ENCODE data around the gene RAD52. TPM values are rescaled to one million over a fixed set of nuclear protein-coding genes. Genes with fewer than 3 reads are reported as not detected.

RAD52 gene
- total RNA-seq, 1 donor from 2014 or later: 7.1 TPM

DNA sequence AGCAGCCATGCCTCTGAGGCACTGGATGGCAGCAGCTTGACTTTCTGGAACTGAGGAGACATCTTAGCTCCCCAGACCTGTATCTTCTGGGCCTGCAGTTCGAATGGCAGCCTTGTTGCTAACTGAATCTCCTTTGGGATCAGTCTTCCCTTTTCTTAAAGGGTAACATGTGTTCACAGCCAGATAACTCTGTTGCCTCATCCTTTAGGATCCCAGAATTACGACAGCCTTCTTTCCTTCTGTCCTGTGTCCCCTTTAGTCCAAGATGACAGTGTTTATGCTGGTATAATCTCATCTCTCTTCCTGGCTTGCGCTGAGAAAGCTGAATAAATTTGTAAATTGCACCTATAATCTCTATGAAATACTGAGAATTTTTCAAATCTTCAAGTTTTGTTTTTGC, 32.5 kb upstream of the RAD52 start:
- no peak overlapping the region for H3K4me3 ChIP-seq (ENCODE audit: low read depth, low read length)
- TF ChIP-seq, protein P1, sequence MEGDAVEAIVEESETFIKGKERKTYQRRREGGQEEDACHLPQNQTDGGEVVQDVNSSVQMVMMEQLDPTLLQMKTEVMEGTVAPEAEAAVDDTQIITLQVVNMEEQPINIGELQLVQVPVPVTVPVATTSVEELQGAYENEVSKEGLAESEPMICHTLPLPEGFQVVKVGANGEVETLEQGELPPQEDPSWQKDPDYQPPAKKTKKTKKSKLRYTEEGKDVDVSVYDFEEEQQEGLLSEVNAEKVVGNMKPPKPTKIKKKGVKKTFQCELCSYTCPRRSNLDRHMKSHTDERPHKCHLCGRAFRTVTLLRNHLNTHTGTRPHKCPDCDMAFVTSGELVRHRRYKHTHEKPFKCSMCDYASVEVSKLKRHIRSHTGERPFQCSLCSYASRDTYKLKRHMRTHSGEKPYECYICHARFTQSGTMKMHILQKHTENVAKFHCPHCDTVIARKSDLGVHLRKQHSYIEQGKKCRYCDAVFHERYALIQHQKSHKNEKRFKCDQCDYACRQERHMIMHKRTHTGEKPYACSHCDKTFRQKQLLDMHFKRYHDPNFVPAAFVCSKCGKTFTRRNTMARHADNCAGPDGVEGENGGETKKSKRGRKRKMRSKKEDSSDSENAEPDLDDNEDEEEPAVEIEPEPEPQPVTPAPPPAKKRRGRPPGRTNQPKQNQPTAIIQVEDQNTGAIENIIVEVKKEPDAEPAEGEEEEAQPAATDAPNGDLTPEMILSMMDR (IDR thresholded peaks at IDR 0.05; ENCODE audit: insufficient read depth, low read length, poor library complexity, severe bottlenecking): no peak
- H3K36me3 ChIP-seq (ENCODE audit: control insufficient read depth, insufficient read depth, low read length): no peaks in the 10 kb centered on the region
- no peak for DNase-seq (ENCODE audit: low read depth)
- no peaks in the 10 kb centered on the region for H3K27me3 ChIP-seq (ENCODE audit: control insufficient read depth, insufficient read depth, low read length)

DNA sequence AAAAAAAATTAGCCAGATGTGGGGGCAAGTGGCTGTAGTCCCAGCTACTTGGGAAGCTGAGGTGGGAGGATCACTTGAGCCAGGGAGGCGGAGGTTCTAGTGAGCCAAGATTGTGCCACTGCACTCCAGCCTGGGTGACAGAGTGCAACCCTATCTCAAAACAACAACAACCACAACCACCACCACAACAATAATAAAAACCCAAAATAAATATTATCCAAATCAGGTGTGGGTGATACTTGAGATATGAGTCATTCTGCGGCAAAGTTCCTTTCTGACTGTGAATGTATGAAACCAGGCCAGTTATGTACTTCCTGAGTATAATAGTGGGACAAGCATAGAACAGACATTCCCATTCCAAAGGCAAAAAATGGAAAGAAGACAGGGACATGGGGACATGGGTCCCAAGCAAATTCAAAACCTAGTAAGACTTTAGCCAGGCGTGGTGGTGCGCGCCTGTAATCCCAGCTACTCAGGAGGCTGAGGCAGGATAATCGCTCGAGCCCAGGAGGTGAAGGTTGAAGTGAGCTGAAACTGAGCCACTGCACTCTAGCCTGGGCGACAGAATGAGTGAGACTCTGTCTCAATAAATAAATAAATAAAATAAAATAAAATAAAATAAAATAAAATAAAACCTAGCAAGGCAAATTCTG, 31.8 kb upstream of the RAD52 start:
- Histone ChIP-seq H3K27me3 (ENCODE audit: control insufficient read depth, insufficient read depth, low read length) (no peaks in the 10 kb centered on the region), H3K36me3 (ENCODE audit: control insufficient read depth, insufficient read depth, low read length) (no peaks in the 10 kb centered on the region), H3K4me3 (ENCODE audit: low read depth, low read length) (no peak overlapping the region)
- DNase-seq (ENCODE audit: low read depth): no peak
- TF ChIP-seq, protein P1 (IDR thresholded peaks at IDR 0.05; ENCODE audit: insufficient read depth, low read length, poor library complexity, severe bottlenecking): no peak

DNA sequence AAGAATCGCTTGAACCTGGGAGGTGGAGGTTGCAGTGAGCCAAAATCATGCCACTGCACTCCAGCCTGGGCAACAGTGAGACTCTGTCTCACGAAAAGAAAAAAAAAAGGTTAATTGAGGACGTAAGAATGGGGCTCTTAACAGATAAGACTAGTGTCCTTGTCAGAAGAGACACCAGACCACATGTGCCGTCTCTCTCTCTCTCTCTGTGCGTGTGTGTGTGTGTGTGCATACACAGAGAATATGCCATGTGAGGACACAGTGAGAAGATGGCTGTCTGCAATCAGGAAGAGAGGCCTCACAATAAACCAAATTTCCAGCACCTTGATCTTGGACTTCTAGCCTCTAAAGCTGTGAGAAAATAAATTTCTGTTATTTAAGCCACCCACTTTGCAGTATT, 29.9 kb upstream of the RAD52 start:
- Histone ChIP-seq H3K4me3 (ENCODE audit: low read depth, low read length) (no peak overlapping the region), H3K27me3 (ENCODE audit: control insufficient read depth, insufficient read depth, low read length) (no peaks in the 10 kb centered on the region), H3K36me3 (ENCODE audit: control insufficient read depth, insufficient read depth, low read length) (no peaks in the 10 kb centered on the region)
- DNase-seq (ENCODE audit: low read depth): no peak
- TF ChIP-seq, protein P1 (IDR thresholded peaks at IDR 0.05; ENCODE audit: insufficient read depth, low read length, poor library complexity, severe bottlenecking): no peak

DNA sequence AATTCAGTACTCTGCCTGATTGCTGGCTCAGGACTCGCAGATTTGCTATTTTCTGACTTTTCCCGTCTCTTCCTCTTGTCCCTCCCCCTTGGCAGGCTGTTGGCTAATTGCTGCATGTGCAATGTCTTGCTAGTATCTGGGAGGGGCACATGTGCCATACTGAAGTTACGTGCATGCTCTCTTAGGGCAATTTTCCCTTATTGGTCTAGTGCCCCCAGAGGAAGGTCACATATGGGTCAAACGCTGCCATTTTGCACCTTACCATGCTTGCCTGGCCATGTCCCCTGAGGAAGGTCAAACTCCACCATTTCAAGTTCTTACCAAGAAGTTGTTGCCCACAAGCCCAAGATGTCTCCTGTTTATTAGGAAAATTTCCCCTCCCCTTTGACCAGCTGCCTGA, 27.7 kb upstream of the RAD52 start:
- H3K4me3 ChIP-seq (ENCODE audit: low read depth, low read length): no peak overlapping the region
- no peaks in the 10 kb centered on the region for H3K27me3 ChIP-seq (ENCODE audit: control insufficient read depth, insufficient read depth, low read length)
- TF ChIP-seq, protein P1 (IDR thresholded peaks at IDR 0.05; ENCODE audit: insufficient read depth, low read length, poor library complexity, severe bottlenecking): no peak
- H3K36me3 ChIP-seq (ENCODE audit: control insufficient read depth, insufficient read depth, low read length): no peaks in the 10 kb centered on the region
- DNase-seq (ENCODE audit: low read depth): no peak

DNA sequence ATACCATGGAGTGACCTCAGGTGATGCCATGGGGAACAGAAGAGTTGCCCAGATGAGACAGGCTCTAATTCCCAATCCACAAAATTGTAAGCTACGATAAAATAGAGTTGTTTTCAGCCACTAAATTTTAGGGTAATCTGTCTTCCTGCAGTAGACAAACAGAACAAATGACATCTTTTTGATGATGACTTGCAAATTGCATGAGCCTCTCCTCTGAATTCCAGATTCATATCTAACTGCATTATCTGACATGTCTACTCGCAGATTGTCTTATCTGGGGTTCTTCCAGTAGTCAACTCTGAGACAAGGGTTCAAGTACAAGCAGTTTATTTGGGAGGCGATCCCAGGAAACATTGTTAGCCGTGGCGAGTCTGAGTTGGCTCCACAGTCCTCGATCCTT, 27.1 kb upstream of the RAD52 start:
- DNase-seq (ENCODE audit: low read depth): no peak
- Histone ChIP-seq H3K27me3 (ENCODE audit: control insufficient read depth, insufficient read depth, low read length) (no peaks in the 10 kb centered on the region), H3K4me3 (ENCODE audit: low read depth, low read length) (no peak overlapping the region), H3K36me3 (ENCODE audit: control insufficient read depth, insufficient read depth, low read length) (no peaks in the 10 kb centered on the region)
- TF ChIP-seq, protein P1 (IDR thresholded peaks at IDR 0.05; ENCODE audit: insufficient read depth, low read length, poor library complexity, severe bottlenecking): no peak

DNA sequence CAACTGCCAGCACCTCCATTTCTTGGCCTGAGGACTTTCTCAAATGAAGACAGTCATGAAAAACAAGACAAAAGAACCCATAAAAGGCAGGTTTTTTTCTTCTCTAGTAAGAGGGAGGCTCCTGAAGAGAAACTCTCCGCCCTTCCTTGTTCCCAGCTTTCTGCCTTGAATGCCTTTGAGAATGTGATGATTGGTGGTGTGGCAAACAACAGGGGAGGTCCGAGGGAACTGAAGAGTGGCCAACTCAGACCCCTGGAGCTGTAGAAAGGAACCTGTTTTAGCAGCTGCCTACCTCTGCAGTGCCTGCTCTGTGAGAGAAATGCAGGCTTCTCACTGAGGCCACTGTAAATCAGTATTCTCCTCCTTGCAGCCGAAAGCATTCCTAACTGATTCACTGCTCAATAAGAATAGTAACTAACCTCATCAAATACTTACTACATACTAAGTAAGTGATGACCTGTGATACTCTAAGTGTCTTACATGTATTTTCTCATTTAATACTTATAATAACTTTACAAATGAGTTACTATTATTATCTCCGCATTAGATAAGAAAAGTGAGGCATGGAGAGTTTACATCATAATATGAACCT, 24.9 kb upstream of the RAD52 start:
- no peak for DNase-seq (ENCODE audit: low read depth)
- Histone ChIP-seq H3K27me3 (ENCODE audit: control insufficient read depth, insufficient read depth, low read length) (no peaks in the 10 kb centered on the region), H3K36me3 (ENCODE audit: control insufficient read depth, insufficient read depth, low read length) (no peaks in the 10 kb centered on the region), H3K4me3 (ENCODE audit: low read depth, low read length) (no peak overlapping the region)
- TF ChIP-seq, protein P1 (IDR thresholded peaks at IDR 0.05; ENCODE audit: insufficient read depth, low read length, poor library complexity, severe bottlenecking): no peak
